HepG2 (cell line): ENCODE measurements around the gene SGSM1. TPM values are rescaled to one million over a fixed set of nuclear protein-coding genes. Genes with fewer than 3 reads are reported as not detected.

Experiments
- ARNT ChIP-seq: fragments of 450-650 bp; IDR thresholded peaks from 2 replicates; pipeline ENCODE4 v1.6.1; 2017
- ETV6 ChIP-seq: sonication (generic); formaldehyde crosslinking; conservative IDR thresholded peaks from 2 replicates; pipeline ENCODE4 v1.4.0; 2020; ENCODE audit warnings: missing genetic modification reagents
- SYNCRIP ChIP-seq: fragments of 200-400 bp; formaldehyde crosslinking; IDR thresholded peaks from 2 replicates; pipeline ENCODE4 v1.6.1; 2018; ENCODE audit warnings: mild to moderate bottlenecking, low read depth, low read length; ENCODE audit not compliant: insufficient read depth
- TOE1 ChIP-seq: sonication (generic); formaldehyde crosslinking; IDR thresholded peaks from 2 replicates; pipeline ENCODE4 v1.4.0; 2020; ENCODE audit warnings: mild to moderate bottlenecking, missing genetic modification reagents
- ZNF331 ChIP-seq: sonication (generic); formaldehyde crosslinking; IDR thresholded peaks from 2 replicates; pipeline ENCODE4 v1.4.0; 2020; ENCODE audit warnings: missing genetic modification reagents
- ZNF562 ChIP-seq: sonication (generic); formaldehyde crosslinking; IDR thresholded peaks from 2 replicates; pipeline ENCODE4 v1.8.0; 2022; ENCODE audit warnings: missing genetic modification reagents, borderline replicate concordance
- ZNF670 ChIP-seq: sonication (generic); formaldehyde crosslinking; IDR thresholded peaks from 2 replicates; pipeline ENCODE4 v1.8.0; 2022; ENCODE audit warnings: mild to moderate bottlenecking, missing genetic modification reagents, borderline replicate concordance
- ZNF737 ChIP-seq: sonication (generic); formaldehyde crosslinking; IDR thresholded peaks from 2 replicates; pipeline ENCODE4 v1.5.0; 2020; ENCODE audit warnings: missing genetic modification reagents, mild to moderate bottlenecking, borderline replicate concordance
- polyA plus RNA-seq, 8 experiments: library from polyadenylated mRNA; depleted of rRNA in 3 of 8; stranded (reverse) in 7 of 8; unstranded in 1 of 8; fragments of >200 nt; fragmentation: Illumina TruSeq in 4 of 8; extraction: Trizol in 4 of 8; gene quantifications; 2 replicates each; pipeline versions ENCODE4 v1.2.1 to v1.2.3, GENCODE V29; 2011 to 2016; ENCODE audit warnings: low read depth in 4 of 8, missing spikeins in 1 of 8, mixed read lengths in 1 of 8; ENCODE audit not compliant: insufficient read depth in 1 of 8
- total RNA-seq, 5 experiments: library from RNA; depleted of rRNA; stranded (reverse); fragments of >200 nt; fragmentation: Illumina TruSeq; extraction: Trizol; gene quantifications; 2 replicates each; pipeline ENCODE4 v1.2.3, GENCODE V29; 2016; ENCODE audit warnings: low read depth in 1 of 5
- TF ChIP-seq, protein P1 (sequence below): sonication (generic); formaldehyde crosslinking; IDR thresholded peaks from 2 replicates; pipeline ENCODE4 v1.9.0; 2021; ENCODE audit warnings: mild to moderate bottlenecking, missing genetic modification reagents
- TF ChIP-seq, protein P2 (sequence below): IDR thresholded peaks from 2 replicates; pipeline ENCODE4 v1.6.1; 2018; ENCODE audit warnings: missing genetic modification reagents
- TF ChIP-seq, protein P3 (sequence below): sonication (generic); formaldehyde crosslinking; IDR thresholded peaks from 2 replicates; pipeline ENCODE4 v1.5.1; 2020; ENCODE audit warnings: mild to moderate bottlenecking, moderate library complexity, missing genetic modification reagents
- TF ChIP-seq, protein P4 (sequence below): sonication (generic); formaldehyde crosslinking; IDR thresholded peaks from 2 replicates; pipeline ENCODE4; 2020; ENCODE audit warnings: missing genetic modification reagents, mild to moderate bottlenecking, borderline replicate concordance
- TF ChIP-seq, protein P5 (sequence below), 2 experiments: sonication (generic) in 1 of 2; formaldehyde crosslinking in 1 of 2; IDR thresholded peaks; 2 replicates each; pipeline versions ENCODE4 v1.5.1 to v1.6.1; 2011 to 2020; ENCODE audit warnings: borderline replicate concordance in 1 of 2, low read depth in 1 of 2, low read length in 1 of 2, mild to moderate bottlenecking in 1 of 2, missing genetic modification reagents in 1 of 2, moderate library complexity in 1 of 2

The SGSM1 gene
- total and polyA plus RNA-seq, 2 of the 13 experiments (the other 11 are each of a cell fraction or from before 2014, with no cell fraction given), result 0.07 TPM; not detected in 1

DNA sequence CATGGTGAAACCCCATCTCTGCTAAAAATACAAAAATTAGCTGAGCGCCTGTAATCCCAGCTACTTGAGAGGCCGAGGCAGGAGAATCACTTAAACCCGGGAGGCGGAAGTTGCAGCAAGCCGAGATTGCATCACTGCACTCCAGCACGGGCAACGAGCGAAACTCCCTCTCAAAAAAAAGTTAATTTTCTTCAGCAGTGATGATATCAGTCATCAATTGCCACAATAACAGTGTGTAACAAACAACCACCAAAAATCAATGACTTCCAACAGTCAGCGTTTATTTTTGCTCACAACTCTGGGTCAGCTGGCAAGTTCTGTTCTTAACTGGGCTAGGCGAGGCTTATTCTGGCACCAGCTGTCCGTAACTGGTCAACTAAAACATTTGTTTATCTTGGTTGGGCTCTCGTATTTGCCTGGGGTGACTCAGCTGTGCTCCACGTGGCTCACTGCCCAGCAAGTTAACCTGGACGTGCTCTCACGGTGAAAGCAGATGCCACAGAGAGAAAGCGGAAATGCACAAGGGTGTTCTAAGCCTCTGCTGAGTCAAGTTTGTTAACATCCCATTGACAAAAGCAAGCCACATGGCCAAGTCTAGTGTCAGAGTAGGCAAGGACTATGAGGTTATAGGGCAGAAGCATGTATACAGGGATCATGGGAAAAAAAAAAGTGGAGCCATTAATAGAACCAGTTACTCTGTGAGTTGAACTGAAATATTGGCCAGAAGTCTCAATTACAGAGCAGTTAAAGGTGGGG, 88.4 kb downstream of the SGSM1 start (continued):
- TF ChIP-seq, protein P1, sequence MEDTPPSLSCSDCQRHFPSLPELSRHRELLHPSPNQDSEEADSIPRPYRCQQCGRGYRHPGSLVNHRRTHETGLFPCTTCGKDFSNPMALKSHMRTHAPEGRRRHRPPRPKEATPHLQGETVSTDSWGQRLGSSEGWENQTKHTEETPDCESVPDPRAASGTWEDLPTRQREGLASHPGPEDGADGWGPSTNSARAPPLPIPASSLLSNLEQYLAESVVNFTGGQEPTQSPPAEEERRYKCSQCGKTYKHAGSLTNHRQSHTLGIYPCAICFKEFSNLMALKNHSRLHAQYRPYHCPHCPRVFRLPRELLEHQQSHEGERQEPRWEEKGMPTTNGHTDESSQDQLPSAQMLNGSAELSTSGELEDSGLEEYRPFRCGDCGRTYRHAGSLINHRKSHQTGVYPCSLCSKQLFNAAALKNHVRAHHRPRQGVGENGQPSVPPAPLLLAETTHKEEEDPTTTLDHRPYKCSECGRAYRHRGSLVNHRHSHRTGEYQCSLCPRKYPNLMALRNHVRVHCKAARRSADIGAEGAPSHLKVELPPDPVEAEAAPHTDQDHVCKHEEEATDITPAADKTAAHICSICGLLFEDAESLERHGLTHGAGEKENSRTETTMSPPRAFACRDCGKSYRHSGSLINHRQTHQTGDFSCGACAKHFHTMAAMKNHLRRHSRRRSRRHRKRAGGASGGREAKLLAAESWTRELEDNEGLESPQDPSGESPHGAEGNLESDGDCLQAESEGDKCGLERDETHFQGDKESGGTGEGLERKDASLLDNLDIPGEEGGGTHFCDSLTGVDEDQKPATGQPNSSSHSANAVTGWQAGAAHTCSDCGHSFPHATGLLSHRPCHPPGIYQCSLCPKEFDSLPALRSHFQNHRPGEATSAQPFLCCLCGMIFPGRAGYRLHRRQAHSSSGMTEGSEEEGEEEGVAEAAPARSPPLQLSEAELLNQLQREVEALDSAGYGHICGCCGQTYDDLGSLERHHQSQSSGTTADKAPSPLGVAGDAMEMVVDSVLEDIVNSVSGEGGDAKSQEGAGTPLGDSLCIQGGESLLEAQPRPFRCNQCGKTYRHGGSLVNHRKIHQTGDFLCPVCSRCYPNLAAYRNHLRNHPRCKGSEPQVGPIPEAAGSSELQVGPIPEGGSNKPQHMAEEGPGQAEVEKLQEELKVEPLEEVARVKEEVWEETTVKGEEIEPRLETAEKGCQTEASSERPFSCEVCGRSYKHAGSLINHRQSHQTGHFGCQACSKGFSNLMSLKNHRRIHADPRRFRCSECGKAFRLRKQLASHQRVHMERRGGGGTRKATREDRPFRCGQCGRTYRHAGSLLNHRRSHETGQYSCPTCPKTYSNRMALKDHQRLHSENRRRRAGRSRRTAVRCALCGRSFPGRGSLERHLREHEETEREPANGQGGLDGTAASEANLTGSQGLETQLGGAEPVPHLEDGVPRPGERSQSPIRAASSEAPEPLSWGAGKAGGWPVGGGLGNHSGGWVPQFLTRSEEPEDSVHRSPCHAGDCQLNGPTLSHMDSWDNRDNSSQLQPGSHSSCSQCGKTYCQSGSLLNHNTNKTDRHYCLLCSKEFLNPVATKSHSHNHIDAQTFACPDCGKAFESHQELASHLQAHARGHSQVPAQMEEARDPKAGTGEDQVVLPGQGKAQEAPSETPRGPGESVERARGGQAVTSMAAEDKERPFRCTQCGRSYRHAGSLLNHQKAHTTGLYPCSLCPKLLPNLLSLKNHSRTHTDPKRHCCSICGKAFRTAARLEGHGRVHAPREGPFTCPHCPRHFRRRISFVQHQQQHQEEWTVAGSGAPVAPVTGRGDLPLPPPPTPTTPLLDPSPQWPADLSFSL (CRISPR knock-in tag), result no peak
- TF ChIP-seq TOE1 (CRISPR knock-in tag), result no peak
- TF ChIP-seq ZNF737 (CRISPR knock-in tag), result no peak
- no peak for TF ChIP-seq ETV6
- TF ChIP-seq, protein P2, sequence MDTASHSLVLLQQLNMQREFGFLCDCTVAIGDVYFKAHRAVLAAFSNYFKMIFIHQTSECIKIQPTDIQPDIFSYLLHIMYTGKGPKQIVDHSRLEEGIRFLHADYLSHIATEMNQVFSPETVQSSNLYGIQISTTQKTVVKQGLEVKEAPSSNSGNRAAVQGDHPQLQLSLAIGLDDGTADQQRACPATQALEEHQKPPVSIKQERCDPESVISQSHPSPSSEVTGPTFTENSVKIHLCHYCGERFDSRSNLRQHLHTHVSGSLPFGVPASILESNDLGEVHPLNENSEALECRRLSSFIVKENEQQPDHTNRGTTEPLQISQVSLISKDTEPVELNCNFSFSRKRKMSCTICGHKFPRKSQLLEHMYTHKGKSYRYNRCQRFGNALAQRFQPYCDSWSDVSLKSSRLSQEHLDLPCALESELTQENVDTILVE (CRISPR knock-in tag), result no peak; the same call in 1 of the 2 replicates
- TF ChIP-seq, protein P3, sequence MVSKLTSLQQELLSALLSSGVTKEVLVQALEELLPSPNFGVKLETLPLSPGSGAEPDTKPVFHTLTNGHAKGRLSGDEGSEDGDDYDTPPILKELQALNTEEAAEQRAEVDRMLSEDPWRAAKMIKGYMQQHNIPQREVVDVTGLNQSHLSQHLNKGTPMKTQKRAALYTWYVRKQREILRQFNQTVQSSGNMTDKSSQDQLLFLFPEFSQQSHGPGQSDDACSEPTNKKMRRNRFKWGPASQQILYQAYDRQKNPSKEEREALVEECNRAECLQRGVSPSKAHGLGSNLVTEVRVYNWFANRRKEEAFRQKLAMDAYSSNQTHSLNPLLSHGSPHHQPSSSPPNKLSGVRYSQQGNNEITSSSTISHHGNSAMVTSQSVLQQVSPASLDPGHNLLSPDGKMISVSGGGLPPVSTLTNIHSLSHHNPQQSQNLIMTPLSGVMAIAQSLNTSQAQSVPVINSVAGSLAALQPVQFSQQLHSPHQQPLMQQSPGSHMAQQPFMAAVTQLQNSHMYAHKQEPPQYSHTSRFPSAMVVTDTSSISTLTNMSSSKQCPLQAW (CRISPR knock-in tag), result peak; percentile 74
- TF ChIP-seq ZNF670 (CRISPR knock-in tag), result no peak
- no peak for TF ChIP-seq SYNCRIP
- no peak for TF ChIP-seq ARNT
- TF ChIP-seq ZNF331 (CRISPR knock-in tag), result peak; percentile 86
- TF ChIP-seq, protein P4, sequence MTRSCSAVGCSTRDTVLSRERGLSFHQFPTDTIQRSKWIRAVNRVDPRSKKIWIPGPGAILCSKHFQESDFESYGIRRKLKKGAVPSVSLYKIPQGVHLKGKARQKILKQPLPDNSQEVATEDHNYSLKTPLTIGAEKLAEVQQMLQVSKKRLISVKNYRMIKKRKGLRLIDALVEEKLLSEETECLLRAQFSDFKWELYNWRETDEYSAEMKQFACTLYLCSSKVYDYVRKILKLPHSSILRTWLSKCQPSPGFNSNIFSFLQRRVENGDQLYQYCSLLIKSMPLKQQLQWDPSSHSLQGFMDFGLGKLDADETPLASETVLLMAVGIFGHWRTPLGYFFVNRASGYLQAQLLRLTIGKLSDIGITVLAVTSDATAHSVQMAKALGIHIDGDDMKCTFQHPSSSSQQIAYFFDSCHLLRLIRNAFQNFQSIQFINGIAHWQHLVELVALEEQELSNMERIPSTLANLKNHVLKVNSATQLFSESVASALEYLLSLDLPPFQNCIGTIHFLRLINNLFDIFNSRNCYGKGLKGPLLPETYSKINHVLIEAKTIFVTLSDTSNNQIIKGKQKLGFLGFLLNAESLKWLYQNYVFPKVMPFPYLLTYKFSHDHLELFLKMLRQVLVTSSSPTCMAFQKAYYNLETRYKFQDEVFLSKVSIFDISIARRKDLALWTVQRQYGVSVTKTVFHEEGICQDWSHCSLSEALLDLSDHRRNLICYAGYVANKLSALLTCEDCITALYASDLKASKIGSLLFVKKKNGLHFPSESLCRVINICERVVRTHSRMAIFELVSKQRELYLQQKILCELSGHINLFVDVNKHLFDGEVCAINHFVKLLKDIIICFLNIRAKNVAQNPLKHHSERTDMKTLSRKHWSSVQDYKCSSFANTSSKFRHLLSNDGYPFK (CRISPR knock-in tag), result peak; percentile 52; the same call in 1 of the 2 replicates
- TF ChIP-seq ZNF562 (CRISPR knock-in tag), result no peak
- TF ChIP-seq, protein P5, sequence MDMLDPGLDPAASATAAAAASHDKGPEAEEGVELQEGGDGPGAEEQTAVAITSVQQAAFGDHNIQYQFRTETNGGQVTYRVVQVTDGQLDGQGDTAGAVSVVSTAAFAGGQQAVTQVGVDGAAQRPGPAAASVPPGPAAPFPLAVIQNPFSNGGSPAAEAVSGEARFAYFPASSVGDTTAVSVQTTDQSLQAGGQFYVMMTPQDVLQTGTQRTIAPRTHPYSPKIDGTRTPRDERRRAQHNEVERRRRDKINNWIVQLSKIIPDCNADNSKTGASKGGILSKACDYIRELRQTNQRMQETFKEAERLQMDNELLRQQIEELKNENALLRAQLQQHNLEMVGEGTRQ (IDR thresholded peaks at IDR 0.05; ENCODE audit: low read depth, low read length), result peak; percentile 83
- TF ChIP-seq, protein P5 (CRISPR knock-in tag; IDR thresholded peaks at IDR 0.05; ENCODE audit: borderline replicate concordance), result peak; percentile 76; the same call in 1 of the 2 replicates
